ENCODE results near the gene ZNF654.

DNA sequence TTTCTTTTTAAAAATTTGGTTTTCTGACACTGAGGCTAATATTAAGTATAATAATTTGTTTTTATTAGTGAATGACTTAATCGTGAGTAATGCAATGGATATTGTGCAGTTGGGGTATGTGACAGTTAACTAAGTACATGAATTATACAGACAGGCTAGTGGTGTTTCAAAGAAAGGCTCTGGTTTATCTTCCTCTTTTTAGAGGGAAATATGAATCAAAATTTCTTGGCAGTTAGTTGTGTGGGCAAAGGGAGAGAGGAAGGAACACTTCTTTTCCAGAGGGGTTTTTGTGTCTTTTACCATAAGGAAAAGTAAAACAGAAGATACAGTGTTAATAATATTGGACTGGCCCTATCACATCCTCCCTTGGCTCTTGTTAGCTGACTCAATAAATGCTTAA lies 2.7 kb downstream of the ZNF654 start:
- TF ChIP-seq, protein P1, sequence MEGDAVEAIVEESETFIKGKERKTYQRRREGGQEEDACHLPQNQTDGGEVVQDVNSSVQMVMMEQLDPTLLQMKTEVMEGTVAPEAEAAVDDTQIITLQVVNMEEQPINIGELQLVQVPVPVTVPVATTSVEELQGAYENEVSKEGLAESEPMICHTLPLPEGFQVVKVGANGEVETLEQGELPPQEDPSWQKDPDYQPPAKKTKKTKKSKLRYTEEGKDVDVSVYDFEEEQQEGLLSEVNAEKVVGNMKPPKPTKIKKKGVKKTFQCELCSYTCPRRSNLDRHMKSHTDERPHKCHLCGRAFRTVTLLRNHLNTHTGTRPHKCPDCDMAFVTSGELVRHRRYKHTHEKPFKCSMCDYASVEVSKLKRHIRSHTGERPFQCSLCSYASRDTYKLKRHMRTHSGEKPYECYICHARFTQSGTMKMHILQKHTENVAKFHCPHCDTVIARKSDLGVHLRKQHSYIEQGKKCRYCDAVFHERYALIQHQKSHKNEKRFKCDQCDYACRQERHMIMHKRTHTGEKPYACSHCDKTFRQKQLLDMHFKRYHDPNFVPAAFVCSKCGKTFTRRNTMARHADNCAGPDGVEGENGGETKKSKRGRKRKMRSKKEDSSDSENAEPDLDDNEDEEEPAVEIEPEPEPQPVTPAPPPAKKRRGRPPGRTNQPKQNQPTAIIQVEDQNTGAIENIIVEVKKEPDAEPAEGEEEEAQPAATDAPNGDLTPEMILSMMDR (IDR thresholded peaks at IDR 0.05): no peak
- TF ChIP-seq POLR2A (IDR thresholded peaks at IDR 0.05) (no peak), EP300 (IDR thresholded peaks at IDR 0.05) (no peak)
